Ovary (tissue), 3 donors: ENCODE data around the gene TDRD3.

Experiments
- CTCF ChIP-seq, 3 donors: fragments of 450-650 bp in 2 of 3; fragments of 200-600 bp in 1 of 3; IDR thresholded peaks; one replicate each; pipeline versions ENCODE4 v1.5.1 to v1.8.0; 2016 to 2022; ENCODE audit warnings: antibody characterized with exemption in 3 of 3, mild to moderate bottlenecking in 1 of 3
- EP300 ChIP-seq: sonication (generic); formaldehyde crosslinking; IDR thresholded peaks from one replicate; pipeline ENCODE4 v1.6.1; 2017; ENCODE audit warnings: antibody characterized with exemption
- donor health status: DM: no; HTN: no; CAD: no.

GRCh38 chr13:60384911-60385310, 12.1 kb upstream of the TDRD3 start:
- TF ChIP-seq EP300 (no peak), CTCF (IDR thresholded peaks at IDR 0.05) (no peak)
